ENCODE results near the gene RPS4Y1. TPM values are rescaled to one million over a fixed set of nuclear protein-coding genes. Genes with fewer than 3 reads are reported as not detected.

The RPS4Y1 gene
- total RNA-seq, 4 donors from 2014 or later = 0.53 to 287 (median 129) TPM

DNA sequence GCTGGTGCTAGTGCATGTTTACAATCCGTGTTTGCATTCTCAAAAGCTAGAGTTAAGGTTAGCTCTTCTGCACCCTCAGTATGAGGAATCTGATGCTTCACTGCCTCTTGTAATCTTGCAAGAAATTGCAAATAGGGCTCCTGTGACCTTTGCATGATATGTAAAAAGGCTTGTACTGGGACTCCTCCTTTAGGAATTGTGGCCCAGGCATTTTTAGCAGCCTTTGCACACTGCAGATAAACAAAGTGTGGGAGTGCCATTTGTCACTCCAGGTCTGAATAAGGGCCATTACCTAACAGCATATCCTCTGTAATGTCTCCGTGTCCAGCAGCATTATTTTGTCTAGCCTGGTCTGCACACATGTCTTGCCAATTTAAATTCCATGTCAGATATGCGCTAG lies 44.5 kb downstream of the RPS4Y1 start:
- TF ChIP-seq, protein P1, sequence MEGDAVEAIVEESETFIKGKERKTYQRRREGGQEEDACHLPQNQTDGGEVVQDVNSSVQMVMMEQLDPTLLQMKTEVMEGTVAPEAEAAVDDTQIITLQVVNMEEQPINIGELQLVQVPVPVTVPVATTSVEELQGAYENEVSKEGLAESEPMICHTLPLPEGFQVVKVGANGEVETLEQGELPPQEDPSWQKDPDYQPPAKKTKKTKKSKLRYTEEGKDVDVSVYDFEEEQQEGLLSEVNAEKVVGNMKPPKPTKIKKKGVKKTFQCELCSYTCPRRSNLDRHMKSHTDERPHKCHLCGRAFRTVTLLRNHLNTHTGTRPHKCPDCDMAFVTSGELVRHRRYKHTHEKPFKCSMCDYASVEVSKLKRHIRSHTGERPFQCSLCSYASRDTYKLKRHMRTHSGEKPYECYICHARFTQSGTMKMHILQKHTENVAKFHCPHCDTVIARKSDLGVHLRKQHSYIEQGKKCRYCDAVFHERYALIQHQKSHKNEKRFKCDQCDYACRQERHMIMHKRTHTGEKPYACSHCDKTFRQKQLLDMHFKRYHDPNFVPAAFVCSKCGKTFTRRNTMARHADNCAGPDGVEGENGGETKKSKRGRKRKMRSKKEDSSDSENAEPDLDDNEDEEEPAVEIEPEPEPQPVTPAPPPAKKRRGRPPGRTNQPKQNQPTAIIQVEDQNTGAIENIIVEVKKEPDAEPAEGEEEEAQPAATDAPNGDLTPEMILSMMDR (IDR thresholded peaks at IDR 0.05) = no peak
- TF ChIP-seq POLR2A (IDR thresholded peaks at IDR 0.05) = no peak
- WGBS, 2 donors = 63% methylated on average over 3 of the region's 3 CpGs; no CpG with 5 or more reads in 1 of the 2 donors
- H3K4me3 ChIP-seq (ENCODE audit: low read depth, poor library complexity, severe bottlenecking) = no peak overlapping the region
- no peak for DNase-seq (ENCODE audit: low spot score in 2 of 2)
- intact Hi-C loops (cut with DNase I; ENCODE audit: low total_unique reads) = no loop called here

DNA sequence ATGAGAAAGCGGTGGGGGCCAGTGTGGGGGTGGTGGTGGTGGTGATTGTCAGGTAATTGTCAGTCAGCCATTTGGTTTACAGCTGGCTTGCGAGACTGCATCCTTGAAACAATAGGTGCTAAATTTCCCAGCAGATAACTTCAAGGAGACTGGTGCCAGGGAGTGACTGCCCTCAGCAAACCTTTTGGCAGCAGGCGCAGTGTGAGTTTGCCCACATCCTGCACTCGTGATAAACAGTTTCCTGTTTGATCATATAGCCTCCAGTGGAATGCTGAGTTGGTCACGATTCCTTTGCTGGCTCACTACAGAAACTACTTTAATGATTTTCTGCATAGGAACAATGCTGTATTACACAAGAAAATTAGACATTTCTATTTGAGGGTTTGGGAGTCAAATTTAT lies 46.0 kb downstream of the RPS4Y1 start:
- TF ChIP-seq, protein P1 (IDR thresholded peaks at IDR 0.05) = no peak
- no peak for TF ChIP-seq POLR2A (IDR thresholded peaks at IDR 0.05)
- intact Hi-C loops (cut with DNase I; ENCODE audit: low total_unique reads) = no loop called here
- no peak overlapping the region for H3K4me3 ChIP-seq (ENCODE audit: low read depth, poor library complexity, severe bottlenecking)
- WGBS, 2 donors = 32% methylated on average over 5 of the region's 5 CpGs; no CpG with 5 or more reads in 1 of the 2 donors
- DNase-seq (ENCODE audit: low spot score in 2 of 2) = peak in 1 of 2 donors; percentile 14

DNA sequence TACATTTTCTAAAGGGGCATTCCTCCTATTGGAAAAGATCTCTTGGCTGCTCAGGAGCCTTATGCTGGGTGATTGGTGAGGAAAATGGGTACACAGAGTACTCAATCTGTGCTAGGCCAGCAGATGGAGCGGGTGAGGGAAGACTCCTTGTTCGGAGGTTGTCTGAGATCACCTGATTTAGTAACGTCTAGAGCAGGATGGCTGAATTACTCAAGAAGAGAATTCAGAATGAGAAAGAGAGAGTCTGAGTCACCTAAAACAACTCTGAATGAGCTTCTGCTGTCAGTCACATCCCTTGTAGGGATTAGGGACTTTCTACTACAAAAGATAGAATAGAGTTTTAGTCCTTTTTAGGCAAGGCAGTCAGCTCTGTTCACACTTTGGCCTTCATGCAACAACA lies 46.6 kb downstream of the RPS4Y1 start:
- no peak for DNase-seq (ENCODE audit: low spot score in 2 of 2)
- no peak for TF ChIP-seq POLR2A (IDR thresholded peaks at IDR 0.05)
- TF ChIP-seq, protein P1 (IDR thresholded peaks at IDR 0.05) = no peak
- WGBS, 2 donors = 49% methylated on average over 3 of the region's 3 CpGs; no CpG with 5 or more reads in 1 of the 2 donors
- H3K4me3 ChIP-seq (ENCODE audit: low read depth, poor library complexity, severe bottlenecking) = no peak overlapping the region
- intact Hi-C loops (cut with DNase I; ENCODE audit: low total_unique reads) = no loop called here

DNA sequence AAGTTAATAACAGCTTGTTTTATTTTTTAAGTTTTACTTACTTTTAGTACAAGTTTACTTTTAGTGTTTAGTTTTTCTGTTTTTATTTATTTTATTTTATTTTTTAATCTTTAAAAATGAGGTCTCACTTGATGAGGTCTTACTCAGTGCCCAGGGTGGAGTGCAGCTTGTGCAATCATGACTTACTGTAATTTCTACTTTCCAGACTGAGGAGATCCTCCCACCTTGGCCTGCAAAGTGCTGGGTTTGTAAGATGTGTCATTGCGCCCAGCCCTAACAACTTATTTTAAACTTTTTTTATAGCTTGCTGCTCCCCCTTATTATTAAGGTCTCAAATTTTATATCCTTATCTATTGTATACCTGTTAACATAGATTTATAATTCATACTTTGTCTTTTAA lies 52.1 kb downstream of the RPS4Y1 start:
- no peak overlapping the region for H3K4me3 ChIP-seq (ENCODE audit: low read depth, poor library complexity, severe bottlenecking)
- no peak for TF ChIP-seq POLR2A (IDR thresholded peaks at IDR 0.05)
- TF ChIP-seq, protein P1 (IDR thresholded peaks at IDR 0.05) = no peak
- intact Hi-C loops (cut with DNase I; ENCODE audit: low total_unique reads) = no loop called here
- DNase-seq (ENCODE audit: low spot score in 2 of 2) = no peak
- 100% methylated on average over 1 of the region's 1 CpG; no CpG with 5 or more reads in 1 of the 2 donors for WGBS, 2 donors

DNA sequence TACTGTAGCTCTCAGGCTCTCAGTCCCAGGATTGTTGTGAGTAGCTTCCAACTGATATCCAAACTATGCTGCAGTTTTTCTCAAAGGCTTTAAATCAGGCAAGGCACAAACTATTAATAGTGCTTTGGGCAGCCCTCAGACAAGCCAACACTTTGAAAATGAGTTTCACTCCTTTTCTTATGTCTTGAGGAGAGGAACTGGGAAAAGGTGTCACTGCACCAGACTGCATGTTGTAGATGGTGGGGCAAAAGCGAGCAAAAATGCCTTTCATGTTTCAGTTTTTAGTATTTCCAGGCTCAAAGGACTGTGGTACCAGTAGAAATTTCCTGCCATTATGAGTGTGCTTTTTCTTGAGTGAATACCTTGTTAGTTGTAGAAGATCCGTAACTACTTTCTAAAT lies 54.6 kb downstream of the RPS4Y1 start:
- H3K4me3 ChIP-seq (ENCODE audit: low read depth, poor library complexity, severe bottlenecking) = no peak overlapping the region

More for the DNA sequence above, 54.6 kb downstream of the RPS4Y1 start:
- TF ChIP-seq, protein P1 (IDR thresholded peaks at IDR 0.05) = no peak
- no peak for TF ChIP-seq POLR2A (IDR thresholded peaks at IDR 0.05)
- intact Hi-C loops (cut with DNase I; ENCODE audit: low total_unique reads) = no loop called here
- no peak for DNase-seq (ENCODE audit: low spot score in 2 of 2)
- WGBS, 2 donors = 97% methylated on average over 2 of the region's 2 CpGs; no CpG with 5 or more reads in 1 of the 2 donors
